Measurements from ENCODE around the gene ENTPD1. TPM values are rescaled to one million over a fixed set of nuclear protein-coding genes. Genes with fewer than 3 reads are reported as not detected.
"Not testable (repeated sequence)": the region's sequence is repeated elsewhere in the genome, so short reads cannot be mapped to it uniquely, and the experiment has no call there.

Gene ENTPD1
- total RNA-seq, 6 experiments from 2014 or later, result not detected

DNA sequence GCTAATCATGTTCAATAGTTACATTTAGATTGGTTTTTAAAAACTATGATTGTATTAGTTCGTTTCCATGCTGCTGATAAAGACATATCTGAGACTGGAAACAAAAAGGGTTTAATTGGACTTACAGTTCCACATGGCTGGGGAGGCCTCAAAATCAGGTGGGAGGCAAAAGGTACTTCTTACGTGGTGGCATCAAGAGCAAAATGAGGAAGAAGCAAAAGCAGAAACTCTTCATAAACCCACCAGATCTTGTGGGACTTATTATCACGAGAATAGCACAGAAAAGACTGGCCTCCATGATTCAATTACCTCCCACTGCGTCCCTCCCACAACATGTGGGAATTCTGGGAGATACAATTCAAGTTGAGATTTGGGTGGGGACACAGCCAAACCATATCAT is 117.7 kb downstream of the ENTPD1 start:
- no peaks in the 10 kb centered on the region for H3K9me3 Mint-ChIP-seq
- no peak for DNase-seq
- no peaks in the 10 kb centered on the region for H3K27me3 Mint-ChIP-seq (ENCODE audit: insufficient read depth)
- peaks cover 26% of the 10 kb centered on the region for H3K36me3 Mint-ChIP-seq (ENCODE audit: low read depth)
- H3K27ac Mint-ChIP-seq, result no peak overlapping the region
- TF ChIP-seq, protein P1, sequence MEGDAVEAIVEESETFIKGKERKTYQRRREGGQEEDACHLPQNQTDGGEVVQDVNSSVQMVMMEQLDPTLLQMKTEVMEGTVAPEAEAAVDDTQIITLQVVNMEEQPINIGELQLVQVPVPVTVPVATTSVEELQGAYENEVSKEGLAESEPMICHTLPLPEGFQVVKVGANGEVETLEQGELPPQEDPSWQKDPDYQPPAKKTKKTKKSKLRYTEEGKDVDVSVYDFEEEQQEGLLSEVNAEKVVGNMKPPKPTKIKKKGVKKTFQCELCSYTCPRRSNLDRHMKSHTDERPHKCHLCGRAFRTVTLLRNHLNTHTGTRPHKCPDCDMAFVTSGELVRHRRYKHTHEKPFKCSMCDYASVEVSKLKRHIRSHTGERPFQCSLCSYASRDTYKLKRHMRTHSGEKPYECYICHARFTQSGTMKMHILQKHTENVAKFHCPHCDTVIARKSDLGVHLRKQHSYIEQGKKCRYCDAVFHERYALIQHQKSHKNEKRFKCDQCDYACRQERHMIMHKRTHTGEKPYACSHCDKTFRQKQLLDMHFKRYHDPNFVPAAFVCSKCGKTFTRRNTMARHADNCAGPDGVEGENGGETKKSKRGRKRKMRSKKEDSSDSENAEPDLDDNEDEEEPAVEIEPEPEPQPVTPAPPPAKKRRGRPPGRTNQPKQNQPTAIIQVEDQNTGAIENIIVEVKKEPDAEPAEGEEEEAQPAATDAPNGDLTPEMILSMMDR (IDR thresholded peaks at IDR 0.05), result no peak
- no peak overlapping the region for H3K4me3 Mint-ChIP-seq
- no peaks in the 10 kb centered on the region for H3K4me1 Mint-ChIP-seq (ENCODE audit: low read depth)

DNA sequence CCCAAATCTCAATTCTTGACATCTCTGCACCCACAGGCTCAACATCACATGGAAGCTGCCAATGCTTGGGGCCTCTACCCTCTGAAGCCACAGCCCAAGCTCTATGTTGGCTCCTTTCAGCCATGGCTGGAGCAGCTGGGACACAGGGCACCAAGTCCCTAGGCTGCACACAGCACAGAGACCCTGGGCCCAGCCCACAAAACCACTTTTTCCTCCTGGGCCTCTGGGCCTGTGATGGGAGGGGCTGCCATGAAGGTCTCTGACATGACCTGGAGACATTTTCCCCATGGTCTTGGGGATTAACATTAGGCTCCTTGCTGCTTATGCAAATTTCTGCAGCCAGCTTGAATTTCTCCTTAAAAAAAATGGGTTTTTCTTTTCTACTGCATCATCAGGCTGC is 118.8 kb downstream of the ENTPD1 start:
- not testable (repeated sequence) for H3K4me3 Mint-ChIP-seq; H3K4me1 Mint-ChIP-seq (ENCODE audit: low read depth); H3K9me3 Mint-ChIP-seq; DNase-seq; H3K27me3 Mint-ChIP-seq (ENCODE audit: insufficient read depth); H3K27ac Mint-ChIP-seq
- H3K36me3 Mint-ChIP-seq (ENCODE audit: low read depth), result peaks cover 26% of the 10 kb centered on the region

DNA sequence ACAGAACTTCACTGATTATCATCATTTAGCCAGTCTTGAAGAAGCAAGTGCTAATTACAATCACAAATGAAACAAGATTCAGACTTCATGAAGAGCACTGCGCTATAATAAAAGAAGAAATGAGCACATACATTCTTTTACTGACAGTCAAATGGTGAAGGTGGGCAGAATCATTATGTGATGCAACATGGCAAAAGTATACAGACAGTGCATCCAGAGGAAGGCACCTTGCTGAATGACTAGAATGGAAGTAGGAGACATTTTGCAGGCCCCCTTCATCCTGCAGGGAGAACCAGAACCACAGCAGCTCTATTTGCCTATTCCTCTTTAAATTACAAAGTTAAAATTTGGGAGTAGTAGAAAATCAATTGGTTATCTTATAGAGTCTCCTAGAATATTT is 120.8 kb downstream of the ENTPD1 start:
- no peaks in the 10 kb centered on the region for H3K9me3 Mint-ChIP-seq
- DNase-seq, result no peak
- no peak overlapping the region for H3K27ac Mint-ChIP-seq
- TF ChIP-seq, protein P1 (IDR thresholded peaks at IDR 0.05), result no peak
- peaks cover 26% of the 10 kb centered on the region for H3K36me3 Mint-ChIP-seq (ENCODE audit: low read depth)
- H3K27me3 Mint-ChIP-seq (ENCODE audit: insufficient read depth), result no peaks in the 10 kb centered on the region
- no peaks in the 10 kb centered on the region for H3K4me1 Mint-ChIP-seq (ENCODE audit: low read depth)
- no peak overlapping the region for H3K4me3 Mint-ChIP-seq

DNA sequence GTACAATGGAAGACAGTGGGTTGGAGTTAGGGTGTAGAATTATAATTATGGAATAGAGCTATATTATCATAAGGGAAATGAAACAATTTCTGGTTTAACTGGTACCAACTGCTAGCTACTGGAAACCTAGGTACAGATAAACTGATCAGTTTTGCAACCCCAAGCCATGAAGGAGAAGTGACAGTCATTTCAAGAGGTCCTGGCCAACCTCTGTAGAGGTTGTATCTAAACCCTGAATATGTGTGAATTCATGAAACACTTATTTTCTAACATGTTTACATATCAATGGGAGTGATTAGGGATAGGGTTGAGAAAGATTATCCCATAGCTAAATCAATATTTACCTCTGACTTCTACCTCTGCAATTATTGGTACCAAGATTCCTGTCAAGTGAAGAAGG is 121.9 kb downstream of the ENTPD1 start:
- TF ChIP-seq, protein P1 (IDR thresholded peaks at IDR 0.05), result no peak
- no peak overlapping the region for H3K27ac Mint-ChIP-seq
- H3K9me3 Mint-ChIP-seq, result no peaks in the 10 kb centered on the region
- H3K4me1 Mint-ChIP-seq (ENCODE audit: low read depth), result no peaks in the 10 kb centered on the region
- H3K4me3 Mint-ChIP-seq, result no peak overlapping the region
- H3K27me3 Mint-ChIP-seq (ENCODE audit: insufficient read depth), result peaks cover 2% of the 10 kb centered on the region
- peaks cover 26% of the 10 kb centered on the region for H3K36me3 Mint-ChIP-seq (ENCODE audit: low read depth)
- DNase-seq, result no peak

DNA sequence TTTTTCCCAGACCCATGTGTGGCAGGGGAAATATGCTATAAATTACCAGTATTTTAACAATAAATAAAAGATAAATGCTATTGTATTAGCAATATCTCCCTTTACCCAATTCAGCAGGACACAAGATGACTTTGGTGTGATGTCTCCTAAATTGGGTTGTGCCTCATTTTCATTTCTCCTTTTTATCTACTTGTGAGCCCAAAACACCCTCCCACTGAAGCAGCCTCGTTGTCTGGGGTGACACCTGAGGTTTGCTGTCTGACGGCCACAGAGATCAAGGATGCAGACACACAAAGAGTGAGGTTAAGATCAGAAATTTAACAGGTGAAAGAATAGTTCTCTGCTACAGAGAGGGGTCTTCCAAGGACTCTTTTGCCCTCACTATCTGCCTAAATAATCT is 124.7 kb downstream of the ENTPD1 start:
- Mint-ChIP-seq H3K9me3 (no peaks in the 10 kb centered on the region), H3K27ac (no peak overlapping the region), H3K4me3 (no peak overlapping the region), H3K4me1 (ENCODE audit: low read depth) (no peaks in the 10 kb centered on the region), H3K36me3 (ENCODE audit: low read depth) (peaks cover under 1% of the 10 kb centered on the region), H3K27me3 (ENCODE audit: insufficient read depth) (peaks cover 2% of the 10 kb centered on the region)
- DNase-seq, result no peak
- TF ChIP-seq, protein P1 (IDR thresholded peaks at IDR 0.05), result no peak

DNA sequence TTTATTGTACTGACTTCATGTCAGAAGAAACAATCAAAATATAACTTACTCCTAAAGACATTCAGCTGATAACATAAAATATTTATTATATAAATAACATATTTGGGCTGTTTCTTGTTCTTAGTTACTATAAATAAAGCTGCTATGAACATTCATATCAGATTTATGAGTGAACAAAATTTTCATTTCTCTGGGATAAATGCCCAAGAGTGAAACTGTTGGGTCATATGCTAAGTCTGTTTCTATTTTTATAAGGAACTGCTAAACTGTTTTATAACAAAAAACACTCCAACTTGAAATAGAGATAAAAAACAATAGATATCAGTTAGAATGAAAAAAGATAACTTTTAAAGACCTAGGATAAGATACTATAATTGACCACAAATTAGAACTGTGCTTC is 125.4 kb downstream of the ENTPD1 start:
- Mint-ChIP-seq H3K9me3 (no peaks in the 10 kb centered on the region), H3K27ac (no peak overlapping the region), H3K4me3 (no peak overlapping the region), H3K4me1 (ENCODE audit: low read depth) (no peaks in the 10 kb centered on the region), H3K36me3 (ENCODE audit: low read depth) (no peaks in the 10 kb centered on the region), H3K27me3 (ENCODE audit: insufficient read depth) (peaks cover 2% of the 10 kb centered on the region)
- no peak for DNase-seq
- TF ChIP-seq, protein P1 (IDR thresholded peaks at IDR 0.05), result no peak
